ENCODE measurements around the gene CHSY1.
"Not testable (repeated sequence)": the region's sequence is repeated elsewhere in the genome, so short reads cannot be mapped to it uniquely, and the experiment has no call there.

CHSY1 gene

GRCh38 chr15:101240358-101240757 lies 11.5 kb downstream of the CHSY1 start:
- Mint-ChIP-seq H3K4me1 (peaks cover 55% of the 10 kb centered on the region), H3K36me3 (peaks cover 22% of the 10 kb centered on the region), H3K4me3 (no peak overlapping the region)

GRCh38 chr15:101239724-101240136 lies 12.1 kb downstream of the CHSY1 start:
- Mint-ChIP-seq H3K4me1 (peaks cover 48% of the 10 kb centered on the region), H3K27me3 (no peaks in the 10 kb centered on the region), H3K27ac (peak overlapping the region; percentile 61), H3K9me3 (no peaks in the 10 kb centered on the region), H3K36me3 (peaks cover 28% of the 10 kb centered on the region), H3K4me3 (no peak overlapping the region)
- ATAC-seq, result no peak

More at GRCh38 chr15:101240358-101240757, 11.5 kb downstream of the CHSY1 start:
- no peak overlapping the region for H3K27ac Mint-ChIP-seq
- no peaks in the 10 kb centered on the region for H3K27me3 Mint-ChIP-seq
- no peak for ATAC-seq
- H3K9me3 Mint-ChIP-seq, result no peaks in the 10 kb centered on the region

GRCh38 chr15:101237251-101237650 lies 14.6 kb downstream of the CHSY1 start:
- Mint-ChIP-seq H3K36me3 (peaks cover 49% of the 10 kb centered on the region), H3K9me3 (no peaks in the 10 kb centered on the region), H3K4me1 (peaks cover 33% of the 10 kb centered on the region), H3K27ac (no peak overlapping the region), H3K4me3 (no peak overlapping the region), H3K27me3 (no peaks in the 10 kb centered on the region)
- no peak for ATAC-seq

- H3K4me3 Mint-ChIP-seq, result no peak overlapping the region
- H3K4me1 Mint-ChIP-seq, result peaks cover 23% of the 10 kb centered on the region
- no peaks in the 10 kb centered on the region for H3K27me3 Mint-ChIP-seq
- ATAC-seq, result no peak
- H3K36me3 Mint-ChIP-seq, result peaks cover 71% of the 10 kb centered on the region
- H3K9me3 Mint-ChIP-seq, result peaks cover 2% of the 10 kb centered on the region
- no peak overlapping the region for H3K27ac Mint-ChIP-seq
Measured at GRCh38 chr15:101233651-101234280, 18.1 kb downstream of the CHSY1 start.

- H3K27ac Mint-ChIP-seq, result no peak overlapping the region
- no peak overlapping the region for H3K4me3 Mint-ChIP-seq
- peaks cover 82% of the 10 kb centered on the region for H3K36me3 Mint-ChIP-seq
- peaks cover 30% of the 10 kb centered on the region for H3K4me1 Mint-ChIP-seq
- ATAC-seq, result no peak
- H3K27me3 Mint-ChIP-seq, result no peaks in the 10 kb centered on the region
- peaks cover 10% of the 10 kb centered on the region for H3K9me3 Mint-ChIP-seq
Measured at GRCh38 chr15:101232677-101233076, 19.2 kb downstream of the CHSY1 start.

- no peak for ATAC-seq
- Mint-ChIP-seq H3K4me1 (peaks cover 44% of the 10 kb centered on the region), H3K9me3 (peaks cover 10% of the 10 kb centered on the region), H3K27ac (no peak overlapping the region), H3K27me3 (no peaks in the 10 kb centered on the region), H3K4me3 (no peak overlapping the region), H3K36me3 (peaks cover 57% of the 10 kb centered on the region)
Measured at GRCh38 chr15:101228313-101228712, 23.5 kb downstream of the CHSY1 start.

- Mint-ChIP-seq H3K4me3 (no peak overlapping the region), H3K9me3 (peaks cover 10% of the 10 kb centered on the region), H3K4me1 (peaks cover 37% of the 10 kb centered on the region), H3K27me3 (no peaks in the 10 kb centered on the region), H3K36me3 (peaks cover 35% of the 10 kb centered on the region), H3K27ac (no peak overlapping the region)
- no peak for ATAC-seq
Measured at GRCh38 chr15:101225658-101226057, 26.2 kb downstream of the CHSY1 start.

GRCh38 chr15:101221902-101222301 lies 29.9 kb downstream of the CHSY1 start:
- no peak for ATAC-seq
- H3K4me1 Mint-ChIP-seq, result peaks cover 39% of the 10 kb centered on the region
- no peaks in the 10 kb centered on the region for H3K27me3 Mint-ChIP-seq
- peaks cover 24% of the 10 kb centered on the region for H3K36me3 Mint-ChIP-seq
- no peak overlapping the region for H3K27ac Mint-ChIP-seq
- H3K4me3 Mint-ChIP-seq, result no peak overlapping the region
- no peaks in the 10 kb centered on the region for H3K9me3 Mint-ChIP-seq

GRCh38 chr15:101220060-101220459 lies 31.8 kb downstream of the CHSY1 start:
- H3K9me3 Mint-ChIP-seq, result no peaks in the 10 kb centered on the region
- H3K36me3 Mint-ChIP-seq, result peaks cover 29% of the 10 kb centered on the region
- peaks cover 36% of the 10 kb centered on the region for H3K4me1 Mint-ChIP-seq
- no peak overlapping the region for H3K4me3 Mint-ChIP-seq
- H3K27ac Mint-ChIP-seq, result no peak overlapping the region
- no peak for ATAC-seq
- no peaks in the 10 kb centered on the region for H3K27me3 Mint-ChIP-seq

GRCh38 chr15:101219441-101219840 lies 32.4 kb downstream of the CHSY1 start:
- ATAC-seq, result no peak
- H3K27ac Mint-ChIP-seq, result no peak overlapping the region
- H3K27me3 Mint-ChIP-seq, result no peaks in the 10 kb centered on the region

GRCh38 chr15:101217446-101217845 lies 34.4 kb downstream of the CHSY1 start:
- Mint-ChIP-seq H3K4me1 (peaks cover 44% of the 10 kb centered on the region), H3K36me3 (peaks cover 29% of the 10 kb centered on the region), H3K27me3 (no peaks in the 10 kb centered on the region), H3K4me3 (no peak overlapping the region), H3K27ac (no peak overlapping the region), H3K9me3 (no peaks in the 10 kb centered on the region)
- ATAC-seq, result no peak

More at GRCh38 chr15:101219441-101219840, 32.4 kb downstream of the CHSY1 start:
- Mint-ChIP-seq H3K4me3 (no peak overlapping the region), H3K36me3 (peaks cover 29% of the 10 kb centered on the region), H3K4me1 (peaks cover 31% of the 10 kb centered on the region), H3K9me3 (no peaks in the 10 kb centered on the region)

GRCh38 chr15:101216100-101216499 lies 35.7 kb downstream of the CHSY1 start:
- no peaks in the 10 kb centered on the region for H3K27me3 Mint-ChIP-seq

GRCh38 chr15:101215681-101216080 lies 36.2 kb downstream of the CHSY1 start:
- H3K4me3 Mint-ChIP-seq, result no peak overlapping the region
- no peak for ATAC-seq
- no peaks in the 10 kb centered on the region for H3K9me3 Mint-ChIP-seq
- peaks cover 28% of the 10 kb centered on the region for H3K36me3 Mint-ChIP-seq
- no peaks in the 10 kb centered on the region for H3K27me3 Mint-ChIP-seq
- H3K27ac Mint-ChIP-seq, result no peak overlapping the region
- peaks cover 54% of the 10 kb centered on the region for H3K4me1 Mint-ChIP-seq

More at GRCh38 chr15:101216100-101216499, 35.7 kb downstream of the CHSY1 start:
- H3K27ac Mint-ChIP-seq, result no peak overlapping the region
- no peaks in the 10 kb centered on the region for H3K9me3 Mint-ChIP-seq
- ATAC-seq, result no peak
- H3K36me3 Mint-ChIP-seq, result peaks cover 29% of the 10 kb centered on the region
- H3K4me1 Mint-ChIP-seq, result peaks cover 54% of the 10 kb centered on the region
- no peak overlapping the region for H3K4me3 Mint-ChIP-seq

- H3K9me3 Mint-ChIP-seq, H3K4me3 Mint-ChIP-seq, ATAC-seq, H3K27me3 Mint-ChIP-seq, H3K27ac Mint-ChIP-seq: not testable (repeated sequence)
- H3K4me1 Mint-ChIP-seq, result peaks cover 55% of the 10 kb centered on the region
- peaks cover 21% of the 10 kb centered on the region for H3K36me3 Mint-ChIP-seq
Measured at GRCh38 chr15:101214435-101215097, 37.3 kb downstream of the CHSY1 start.

GRCh38 chr15:101213570-101213969 lies 38.3 kb downstream of the CHSY1 start:
- Mint-ChIP-seq H3K4me1 (peaks cover 63% of the 10 kb centered on the region), H3K27ac (no peak overlapping the region), H3K27me3 (no peaks in the 10 kb centered on the region), H3K9me3 (no peaks in the 10 kb centered on the region), H3K36me3 (peaks cover 21% of the 10 kb centered on the region), H3K4me3 (no peak overlapping the region)
- ATAC-seq, result no peak

- Mint-ChIP-seq H3K9me3 (no peaks in the 10 kb centered on the region), H3K4me1 (peaks cover 62% of the 10 kb centered on the region), H3K4me3 (no peak overlapping the region), H3K27ac (no peak overlapping the region), H3K36me3 (peaks cover 20% of the 10 kb centered on the region), H3K27me3 (no peaks in the 10 kb centered on the region)
- ATAC-seq, result no peak
Measured at GRCh38 chr15:101213147-101213546, 38.7 kb downstream of the CHSY1 start.
